ENCODE measurements around the gene CSTPP1. TPM values are rescaled to one million over a fixed set of nuclear protein-coding genes. Genes with fewer than 3 reads are reported as not detected.
"Not testable (repeated sequence)": the region's sequence is repeated elsewhere in the genome, so short reads cannot be mapped to it uniquely, and the experiment has no call there.

The CSTPP1 gene
- total RNA-seq, 2 donors from 2014 or later, result 23.4 to 27.6 TPM

GRCh38 chr11:47201015-47201414 lies 264.5 kb downstream of the CSTPP1 start:
- H3K27ac ChIP-seq, result no peak overlapping the region
- H3K36me3 ChIP-seq, result no peaks in the 10 kb centered on the region
- ATAC-seq (ENCODE audit: insufficient number of reproducible peaks, low FRiP score, low read depth) (no peak), DNase-seq (ENCODE audit: low spot score) (no peak)
- peaks cover 0 to 5% of the 10 kb centered on the region in 2 donors for H3K4me1 ChIP-seq (ENCODE audit: control insufficient read depth in 1 of 2, low read depth in 2 of 2)
- H3K4me3 ChIP-seq, result no peak overlapping the region
- H3K9me3 ChIP-seq, result no peaks in the 10 kb centered on the region
- no peaks in the 10 kb centered on the region for H3K27me3 ChIP-seq (replicated peaks; ENCODE audit: insufficient read depth)
- TF ChIP-seq CTCF (IDR thresholded peaks at IDR 0.05), result no peak

GRCh38 chr11:47202576-47202975 lies 266.0 kb downstream of the CSTPP1 start:
- H3K27ac ChIP-seq, result no peak overlapping the region
- no peak for TF ChIP-seq CTCF (IDR thresholded peaks at IDR 0.05)
- no peaks in the 10 kb centered on the region for H3K9me3 ChIP-seq
- H3K27me3 ChIP-seq (replicated peaks; ENCODE audit: insufficient read depth), result no peaks in the 10 kb centered on the region
- no peak overlapping the region for H3K4me3 ChIP-seq
- H3K4me1 ChIP-seq (ENCODE audit: control insufficient read depth in 1 of 2, low read depth in 2 of 2), result peaks cover 0 to 5% of the 10 kb centered on the region in 2 donors
- H3K36me3 ChIP-seq, result no peaks in the 10 kb centered on the region
- ATAC-seq (ENCODE audit: insufficient number of reproducible peaks, low FRiP score, low read depth), result no peak
- no peak for DNase-seq (ENCODE audit: low spot score)

- H3K4me1 ChIP-seq (ENCODE audit: control insufficient read depth in 1 of 2, low read depth in 2 of 2), result peaks cover 0 to 5% of the 10 kb centered on the region in 2 donors
- no peak overlapping the region for H3K4me3 ChIP-seq
- no peaks in the 10 kb centered on the region for H3K27me3 ChIP-seq (replicated peaks; ENCODE audit: insufficient read depth)
- no peak for TF ChIP-seq CTCF (IDR thresholded peaks at IDR 0.05)
- H3K36me3 ChIP-seq, result no peaks in the 10 kb centered on the region
- H3K9me3 ChIP-seq, result no peaks in the 10 kb centered on the region
- DNase-seq (ENCODE audit: low spot score), result no peak
- no peak for ATAC-seq (ENCODE audit: insufficient number of reproducible peaks, low FRiP score, low read depth)
- peak overlapping the region in 1 of 2 donors; percentile 5 for H3K27ac ChIP-seq
Measured at GRCh38 chr11:47204637-47204989, 268.1 kb downstream of the CSTPP1 start.

GRCh38 chr11:47206577-47206976 lies 270.0 kb downstream of the CSTPP1 start:
- H3K27ac ChIP-seq; H3K36me3 ChIP-seq; ATAC-seq (ENCODE audit: insufficient number of reproducible peaks, low FRiP score, low read depth); DNase-seq (ENCODE audit: low spot score); H3K4me1 ChIP-seq (ENCODE audit: control insufficient read depth in 1 of 2, low read depth in 2 of 2); H3K27me3 ChIP-seq (replicated peaks; ENCODE audit: insufficient read depth); H3K9me3 ChIP-seq; H3K4me3 ChIP-seq: not testable (repeated sequence)

GRCh38 chr11:47207459-47207858 lies 270.9 kb downstream of the CSTPP1 start:
- Histone ChIP-seq H3K9me3 (no peaks in the 10 kb centered on the region), H3K27me3 (replicated peaks; ENCODE audit: insufficient read depth) (no peaks in the 10 kb centered on the region), H3K4me3 (no peak overlapping the region), H3K36me3 (no peaks in the 10 kb centered on the region), H3K27ac (no peak overlapping the region), H3K4me1 (ENCODE audit: control insufficient read depth in 1 of 2, low read depth in 2 of 2) (peaks cover 0 to 5% of the 10 kb centered on the region in 2 donors)
- no peak for ATAC-seq (ENCODE audit: insufficient number of reproducible peaks, low FRiP score, low read depth)
- TF ChIP-seq CTCF (IDR thresholded peaks at IDR 0.05), result no peak
- DNase-seq (ENCODE audit: low spot score), result no peak

- H3K4me3 ChIP-seq; H3K9me3 ChIP-seq; ATAC-seq (ENCODE audit: insufficient number of reproducible peaks, low FRiP score, low read depth); H3K27me3 ChIP-seq (replicated peaks; ENCODE audit: insufficient read depth); H3K4me1 ChIP-seq (ENCODE audit: control insufficient read depth in 1 of 2, low read depth in 2 of 2); H3K36me3 ChIP-seq; DNase-seq (ENCODE audit: low spot score); H3K27ac ChIP-seq: not testable (repeated sequence)
Measured at GRCh38 chr11:47208008-47208552, 271.5 kb downstream of the CSTPP1 start.
